Natural killer cell (primary cell): ENCODE measurements around the gene PARD3B. TPM values are rescaled to one million over a fixed set of nuclear protein-coding genes. Genes with fewer than 3 reads are reported as not detected.

Experiments used
- ATAC-seq, 3 donors: fragments of 150-1000 bp in 2 of 3; fragments of 200-7000 bp in 1 of 3; cut with Tn5 transposase; 1 replicate in 1 of 3; 2 replicates in 2 of 3; pipeline ENCODE4 v1.10.0; 2021; ENCODE audit warnings: mild to moderate bottlenecking in 2 of 3, moderate library complexity in 2 of 3
- DNase-seq, 2 donors: peaks; one replicate each; pipeline versions ENCODE4 v3.0.0 to v3.0.0-alpha.2; 2013 to 2021; ENCODE audit warnings: mixed read lengths in 1 of 2
- H3K27ac ChIP-seq: one replicate; pipeline ENCODE4 v1.5.1; 2013; ENCODE audit warnings: mild to moderate bottlenecking, low read length
- H3K27me3 ChIP-seq: one replicate; pipeline ENCODE4 v1.6.1; 2013; ENCODE audit warnings: low read length; ENCODE audit not compliant: control insufficient read depth, insufficient read depth
- H3K36me3 ChIP-seq: one replicate; pipeline ENCODE4 v1.6.1; 2013; ENCODE audit warnings: low read length; ENCODE audit not compliant: control insufficient read depth, insufficient read depth
- H3K4me1 ChIP-seq: one replicate; pipeline ENCODE4 v1.6.1; 2013; ENCODE audit warnings: low read length; ENCODE audit not compliant: control insufficient read depth, insufficient read depth
- H3K4me3 ChIP-seq: one replicate; pipeline ENCODE4 v1.5.1; 2013; ENCODE audit warnings: low read length
- H3K9me3 ChIP-seq: one replicate; pipeline ENCODE4 v1.6.1; 2013; ENCODE audit warnings: low read length; ENCODE audit not compliant: control insufficient read depth, insufficient read depth
- H3K27ac Mint-ChIP-seq, 2 donors: one replicate each; pipeline ENCODE4 v1.8.0; 2022; ENCODE audit warnings: mild to moderate bottlenecking in 2 of 2, mixed read lengths in 2 of 2, moderate library complexity in 1 of 2
- H3K27me3 Mint-ChIP-seq, 2 donors: one replicate each; pipeline ENCODE4 v1.8.0; 2022; ENCODE audit warnings: low read depth in 2 of 2, mixed read lengths in 2 of 2
- H3K36me3 Mint-ChIP-seq: one replicate; pipeline ENCODE4 v1.8.0; 2022; ENCODE audit warnings: mixed read lengths
- H3K4me1 Mint-ChIP-seq, 2 donors: one replicate each; pipeline ENCODE4 v1.8.0; 2022; ENCODE audit warnings: mixed read lengths in 2 of 2
- H3K4me3 Mint-ChIP-seq: one replicate; pipeline ENCODE4 v1.8.0; 2022; ENCODE audit warnings: mild to moderate bottlenecking, moderate library complexity, mixed read lengths
- H3K9me3 Mint-ChIP-seq, 2 donors: one replicate each; pipeline ENCODE4 v1.8.0; 2022; ENCODE audit warnings: mixed read lengths in 2 of 2
- CTCF ChIP-seq: fragments of 200-600 bp; IDR thresholded peaks from one replicate; pipeline ENCODE4 v1.8.0; 2022; ENCODE audit warnings: antibody characterized with exemption
- WGBS: methylation state at CpG from one replicate; pipeline ENCODE4 v1.1.7; 2013; ENCODE audit warnings: missing lambda C conversion rate; ENCODE audit not compliant: insufficient coverage; 5-methylcytosine and 5-hydroxymethylcytosine counted together
- intact Hi-C: fragments of 100-400 bp; cut with micrococcal nuclease; formaldehyde crosslinking; loops from one replicate; pipeline ENCODE4 v1.14.2; 2022
- total RNA-seq, 4 donors: library from RNA; stranded (reverse); fragments of 120-200 nt in 1 of 4; gene quantifications; one replicate each; pipeline versions ENCODE4 v1.2.3 to v1.2.4, GENCODE V29; 2013 to 2022

The PARD3B gene
- total RNA-seq, 3 donors from 2014 or later (not counting 1 experiment from before 2014, with no cell fraction given) = 0.13 to 0.45 TPM; not detected in 1

GRCh38 chr2:204625135-204625534, 79.9 kb downstream of the PARD3B start:
- 90% methylated on average over 2 of the region's 2 CpGs for WGBS
- Histone ChIP-seq H3K36me3 (no peaks in the 10 kb centered on the region), H3K4me3 (no peak overlapping the region), H3K9me3 (no peaks in the 10 kb centered on the region), H3K27ac (no peak overlapping the region), H3K4me1 (no peaks in the 10 kb centered on the region), H3K27me3 (no peaks in the 10 kb centered on the region)
- no peaks in the 10 kb centered on the region for H3K4me1 Mint-ChIP-seq
- H3K27me3 Mint-ChIP-seq = no peaks in the 10 kb centered on the region
- no peak for DNase-seq
- peaks cover 2% of the 10 kb centered on the region in 2 donors for H3K9me3 Mint-ChIP-seq
- ATAC-seq = no peak
- no peak overlapping the region for H3K4me3 Mint-ChIP-seq
- intact Hi-C loops = no loop called here
- no peaks in the 10 kb centered on the region for H3K36me3 Mint-ChIP-seq
- H3K27ac Mint-ChIP-seq = no peak overlapping the region
- TF ChIP-seq CTCF = no peak

GRCh38 chr2:204628926-204629712, 83.8 kb downstream of the PARD3B start:
- no peak overlapping the region for H3K4me3 ChIP-seq
- intact Hi-C loops = no loop called here
- 82% methylated on average over 6 of the region's 7 CpGs for WGBS
- ATAC-seq = no peak
- H3K9me3 Mint-ChIP-seq = peaks cover 2 to 4% of the 10 kb centered on the region in 2 donors
- H3K27me3 ChIP-seq = no peaks in the 10 kb centered on the region
- no peak overlapping the region for H3K4me3 Mint-ChIP-seq
- no peak for TF ChIP-seq CTCF
- no peaks in the 10 kb centered on the region for H3K9me3 ChIP-seq
- no peaks in the 10 kb centered on the region for H3K36me3 ChIP-seq
- H3K27ac ChIP-seq = no peak overlapping the region
- H3K27ac Mint-ChIP-seq = no peak overlapping the region
- H3K27me3 Mint-ChIP-seq = no peaks in the 10 kb centered on the region
- no peaks in the 10 kb centered on the region for H3K4me1 ChIP-seq
- no peak for DNase-seq
- no peaks in the 10 kb centered on the region for H3K36me3 Mint-ChIP-seq
- no peaks in the 10 kb centered on the region for H3K4me1 Mint-ChIP-seq

- Mint-ChIP-seq H3K27ac (no peak overlapping the region), H3K36me3 (no peaks in the 10 kb centered on the region), H3K27me3 (no peaks in the 10 kb centered on the region), H3K9me3 (peaks cover 0 to 4% of the 10 kb centered on the region in 2 donors), H3K4me3 (no peak overlapping the region), H3K4me1 (no peaks in the 10 kb centered on the region)
- Histone ChIP-seq H3K27me3 (no peaks in the 10 kb centered on the region), H3K27ac (no peak overlapping the region), H3K4me1 (no peaks in the 10 kb centered on the region), H3K4me3 (no peak overlapping the region), H3K36me3 (no peaks in the 10 kb centered on the region), H3K9me3 (no peaks in the 10 kb centered on the region)
- no peak for DNase-seq
- intact Hi-C loops = no loop called here
- ATAC-seq = no peak
- 93% methylated on average over 3 of the region's 3 CpGs for WGBS
- no peak for TF ChIP-seq CTCF
These were observed 87.1 kb downstream of the PARD3B start for GRCh38 chr2:204632410-204632809.

GRCh38 chr2:204634564-204634963, 89.3 kb downstream of the PARD3B start:
- H3K27ac Mint-ChIP-seq = no peak overlapping the region
- no peak for ATAC-seq
- H3K36me3 ChIP-seq = no peaks in the 10 kb centered on the region
- H3K27ac ChIP-seq = no peak overlapping the region
- no peak overlapping the region for H3K4me3 Mint-ChIP-seq
- H3K36me3 Mint-ChIP-seq = no peaks in the 10 kb centered on the region
- no peak for DNase-seq
- H3K9me3 Mint-ChIP-seq = peaks cover 0 to 4% of the 10 kb centered on the region in 2 donors
- no peaks in the 10 kb centered on the region for H3K4me1 ChIP-seq
- TF ChIP-seq CTCF = no peak
- intact Hi-C loops = no loop called here
- no peak overlapping the region for H3K4me3 ChIP-seq
- no peaks in the 10 kb centered on the region for H3K4me1 Mint-ChIP-seq
- H3K27me3 Mint-ChIP-seq = no peaks in the 10 kb centered on the region
- H3K9me3 ChIP-seq = no peaks in the 10 kb centered on the region
- no peaks in the 10 kb centered on the region for H3K27me3 ChIP-seq
- no CpG with 5 or more reads among the region's 3 CpGs for WGBS
